OCI-LY3 (cell line): Measurements from ENCODE around the gene GPR84.

Experiments used
- H2AFZ ChIP-seq: fragments of 200-600, 300-600 bp; shearing (Covaris generic); 2 replicates; pipeline ENCODE4 v1.6.0; 2014; ENCODE audit warnings: antibody characterized with exemption, low read depth, low read length
- H3K27ac ChIP-seq: fragments of 200-600, 300-600 bp; sonication (generic); 2 replicates; pipeline ENCODE4 v1.5.1; 2014; ENCODE audit warnings: mild to moderate bottlenecking, low read length, moderate library complexity, mixed read lengths
- H3K27me3 ChIP-seq: fragments of 200-600, 300-600 bp; sonication (generic); 2 replicates; pipeline ENCODE4 v1.6.1; 2014; ENCODE audit warnings: low read depth, low read length, mixed read lengths
- H3K36me3 ChIP-seq: fragments of 200-600, 300-600 bp; sonication (generic); replicated peaks from 2 replicates; pipeline ENCODE3; 2014; ENCODE audit warnings: low read depth, low read length, mixed read lengths
- H3K4me1 ChIP-seq: fragments of 300-600, 200-600 bp; sonication (generic); 2 replicates; pipeline ENCODE4 v1.6.1; 2014; ENCODE audit warnings: low read length, mixed read lengths
- H3K4me2 ChIP-seq: fragments of 200-600, 300-600 bp; sonication (generic); 2 replicates; pipeline ENCODE4 v1.6.1; 2014; ENCODE audit warnings: low read length, mixed read lengths
- H3K4me3 ChIP-seq: fragments of 300-600, 200-600 bp; sonication (generic); 2 replicates; pipeline ENCODE4 v1.5.1; 2014; ENCODE audit warnings: antibody characterized with exemption, mild to moderate bottlenecking, low read length, moderate library complexity
- H3K79me2 ChIP-seq: fragments of 300-600, 200-600 bp; shearing (Covaris generic); 2 replicates; pipeline ENCODE4 v1.6.1; 2014; ENCODE audit warnings: mild to moderate bottlenecking, low read length, mixed read lengths
- H3K9ac ChIP-seq: fragments of 300-600, 200-600 bp; shearing (Covaris generic); 2 replicates; pipeline ENCODE4 v1.6.0; 2014; ENCODE audit warnings: mild to moderate bottlenecking, low read length, moderate library complexity
- H3K9me3 ChIP-seq: fragments of 200-600, 300-600 bp; shearing (Covaris generic); 2 replicates; pipeline ENCODE4 v1.6.1; 2014; ENCODE audit warnings: low read length, mixed read lengths; ENCODE audit not compliant: insufficient read depth
- H4K20me1 ChIP-seq: fragments of 200-600, 300-600 bp; sonication (generic); 2 replicates; pipeline ENCODE4 v1.6.1; 2016; ENCODE audit warnings: low read length, mixed read lengths; ENCODE audit not compliant: insufficient read depth
- CTCF ChIP-seq: fragments of 200-600, 300-600 bp; sonication (generic); IDR thresholded peaks from 2 replicates; pipeline ENCODE4 v1.5.1; 2014; ENCODE audit warnings: antibody characterized with exemption, low read length, low read depth
- EZH2phosphoT487 ChIP-seq: fragments of 200-600 bp; shearing (Covaris generic); IDR thresholded peaks from 2 replicates; pipeline ENCODE4 v1.6.1; 2018; ENCODE audit warnings: antibody characterized with exemption, mixed run types, low read depth

The GPR84 gene

DNA sequence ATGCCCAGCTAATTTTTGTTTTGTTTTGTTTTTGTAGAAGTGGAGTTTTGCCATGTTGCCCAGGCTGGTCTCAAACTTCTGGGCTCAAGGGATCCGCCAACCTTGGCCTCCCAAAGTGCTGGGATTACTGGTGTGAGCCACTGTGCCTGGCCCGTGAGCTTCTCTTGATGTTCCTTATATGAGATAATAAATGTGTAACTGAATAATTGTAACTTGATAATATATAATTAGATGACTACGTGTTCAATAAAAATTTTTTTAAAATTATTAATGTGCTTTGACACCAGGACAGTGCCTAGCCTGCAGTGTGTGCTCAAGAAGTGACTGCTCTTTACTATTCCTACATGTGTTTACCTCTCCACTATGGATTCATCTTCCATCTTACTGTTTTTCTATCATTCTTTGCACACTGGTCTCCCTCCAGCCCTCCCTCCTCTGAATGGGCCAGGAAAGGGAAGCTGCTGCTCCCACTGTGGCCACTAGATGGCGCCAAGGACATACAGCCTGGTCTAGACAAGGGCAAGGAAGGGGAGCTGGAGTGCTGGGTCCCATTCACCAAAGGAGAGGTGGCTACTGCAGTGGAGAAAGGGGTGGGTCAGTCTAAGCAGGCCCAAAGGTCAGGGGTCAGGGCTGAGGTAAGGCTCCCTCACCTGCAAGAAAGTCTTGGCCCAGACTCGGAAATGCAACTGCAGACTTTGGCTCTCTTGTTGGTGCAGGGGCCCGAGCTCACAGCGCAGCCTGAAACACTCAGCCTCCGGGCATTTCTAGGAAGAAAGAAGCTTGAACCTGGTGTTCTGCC, 34.9 kb upstream of the GPR84 start:
- H3K9me3 ChIP-seq, result no peaks in the 10 kb centered on the region
- no peaks in the 10 kb centered on the region for H4K20me1 ChIP-seq
- no peak overlapping the region for H3K9ac ChIP-seq
- H3K27ac ChIP-seq, result no peak overlapping the region
- H3K27me3 ChIP-seq, result no peaks in the 10 kb centered on the region
- 0 out of 2 replicates have a peak, but pooled peaks cover 2% of the 10 kb centered on the region for H3K4me1 ChIP-seq
- no peak overlapping the region for H2AFZ ChIP-seq
- H3K4me3 ChIP-seq, result no peak overlapping the region
- H3K36me3 ChIP-seq, result no peaks in the 10 kb centered on the region
- H3K79me2 ChIP-seq, result no peaks in the 10 kb centered on the region
- TF ChIP-seq CTCF, result peak; percentile 98
- TF ChIP-seq EZH2phosphoT487, result no peak
- no peak overlapping the region for H3K4me2 ChIP-seq

- Histone ChIP-seq H3K27ac (no peak overlapping the region), H3K27me3 (no peaks in the 10 kb centered on the region), H3K36me3 (no peaks in the 10 kb centered on the region), H4K20me1 (no peaks in the 10 kb centered on the region), H3K4me3 (no peak overlapping the region), H3K79me2 (no peaks in the 10 kb centered on the region), H3K9ac (no peak overlapping the region), H2AFZ (no peak overlapping the region), H3K9me3 (no peaks in the 10 kb centered on the region), H3K4me1 (0 out of 2 replicates have a peak, but pooled peaks cover 7% of the 10 kb centered on the region), H3K4me2 (no peak overlapping the region)
- TF ChIP-seq CTCF, result no peak
- no peak for TF ChIP-seq EZH2phosphoT487
Observed at GRCh38 chr12:54398218-54398617, 33.9 kb upstream of the GPR84 start.

DNA sequence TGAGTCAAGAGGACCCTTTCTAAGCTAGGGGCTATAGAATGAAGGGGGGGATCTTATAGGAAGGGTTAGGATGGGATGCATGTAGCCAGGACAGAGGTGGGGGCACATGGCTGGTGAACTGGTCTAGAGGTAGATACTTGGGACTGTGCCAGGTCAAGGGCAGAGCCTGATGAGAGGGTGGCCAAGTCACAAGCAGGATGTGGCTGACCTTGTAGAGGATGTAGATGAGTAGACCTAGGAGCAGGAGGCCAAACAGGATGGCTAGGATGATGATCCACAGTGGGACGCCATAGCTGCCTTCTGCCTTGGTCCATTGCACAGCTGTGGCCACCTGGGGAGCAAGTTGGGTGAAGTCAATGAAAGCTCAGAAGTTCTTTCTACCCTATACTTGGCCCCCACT, 32.9 kb upstream of the GPR84 start:
- Histone ChIP-seq H3K27me3 (0 out of 2 replicates have a peak, but pooled peaks cover 2% of the 10 kb centered on the region), H2AFZ (no peak overlapping the region), H3K4me2 (no peak overlapping the region), H3K9me3 (no peaks in the 10 kb centered on the region), H3K36me3 (no peaks in the 10 kb centered on the region), H3K27ac (no peak overlapping the region), H3K9ac (no peak overlapping the region), H3K4me3 (no peak overlapping the region), H3K4me1 (0 out of 2 replicates have a peak, but pooled peaks cover 7% of the 10 kb centered on the region), H3K79me2 (no peaks in the 10 kb centered on the region), H4K20me1 (no peaks in the 10 kb centered on the region)
- TF ChIP-seq EZH2phosphoT487 (no peak), CTCF (no peak)

GRCh38 chr12:54395545-54395944, 31.3 kb upstream of the GPR84 start:
- Histone ChIP-seq H4K20me1 (no peaks in the 10 kb centered on the region), H3K27ac (no peak overlapping the region), H3K79me2 (no peaks in the 10 kb centered on the region), H3K4me1 (peaks cover 12% of the 10 kb centered on the region; the same call in 1 of the 2 replicates), H3K4me2 (no peak overlapping the region), H3K27me3 (0 out of 2 replicates have a peak, but pooled peaks cover 2% of the 10 kb centered on the region), H2AFZ (no peak overlapping the region), H3K4me3 (no peak overlapping the region), H3K9me3 (no peaks in the 10 kb centered on the region), H3K9ac (no peak overlapping the region), H3K36me3 (no peaks in the 10 kb centered on the region)
- no peak for TF ChIP-seq CTCF
- TF ChIP-seq EZH2phosphoT487, result no peak
